Activated T-cell treated with anti-CD3 and anti-CD28 coated beads, Interleukin-2, amount 50 U/mL, for 72 hours (primary cell): Measurements from ENCODE around the gene OPCML. TPM values are rescaled to one million over a fixed set of nuclear protein-coding genes. Genes with fewer than 3 reads are reported as not detected.

ENCODE experiments used
- ATAC-seq, 2 donors: fragments of 150-1000 bp; cut with Tn5 transposase; replicated peaks in 1 of 2; 2 replicates each; pipeline ENCODE4 v1.10.0; 2021; ENCODE audit warnings: moderate library complexity in 2 of 2, mild to moderate bottlenecking in 1 of 2
- DNase-seq, 2 donors: peaks; one replicate each; pipeline ENCODE4 v3.0.0; 2021 to 2022; ENCODE audit warnings: mixed read lengths in 1 of 2
- H3K27ac Mint-ChIP-seq: one replicate; pipeline ENCODE4 v1.8.0; 2022; ENCODE audit warnings: mild to moderate bottlenecking, moderate library complexity, mixed read lengths
- H3K27me3 Mint-ChIP-seq: one replicate; pipeline ENCODE4 v1.8.0; 2022; ENCODE audit warnings: low read depth, mixed read lengths
- H3K36me3 Mint-ChIP-seq, 2 donors: one replicate each; pipeline ENCODE4 v1.8.0; 2022; ENCODE audit warnings: mixed read lengths in 2 of 2, mild to moderate bottlenecking in 1 of 2; ENCODE audit not compliant: insufficient read depth in 2 of 2
- H3K4me1 Mint-ChIP-seq: one replicate; pipeline ENCODE4 v1.8.0; 2022; ENCODE audit warnings: low read depth, mixed read lengths
- H3K4me3 Mint-ChIP-seq, 2 donors: one replicate each; pipeline ENCODE4 v1.8.0; 2022; ENCODE audit warnings: mild to moderate bottlenecking in 2 of 2, mixed read lengths in 2 of 2, moderate library complexity in 2 of 2
- H3K9me3 Mint-ChIP-seq, 2 donors: one replicate each; pipeline ENCODE4 v1.8.0; 2022; ENCODE audit warnings: mixed read lengths in 2 of 2
- total RNA-seq, 2 donors: library from RNA; stranded (reverse); gene quantifications; one replicate each; pipeline ENCODE4 v1.2.3, GENCODE V29; 2022

The OPCML gene
- total RNA-seq, 2 donors from 2014 or later: not detected

DNA sequence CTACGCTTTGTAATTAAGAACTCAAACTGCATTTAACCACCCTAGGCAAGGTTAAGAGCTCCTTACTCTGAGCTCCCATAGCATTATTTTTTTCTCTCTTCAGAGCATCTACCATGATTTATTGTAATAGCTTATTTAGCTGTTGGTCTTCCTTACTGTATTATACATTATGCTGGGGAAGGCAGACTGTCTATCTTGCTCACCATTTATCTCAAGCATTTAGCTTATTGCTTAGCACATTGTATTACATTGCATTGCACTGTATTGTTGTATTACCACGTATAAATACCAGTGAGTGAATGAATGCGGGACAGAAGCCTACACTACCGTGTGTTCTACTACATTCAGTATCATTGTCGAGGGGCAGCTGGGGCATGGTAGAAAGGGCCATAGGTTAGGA, 324.3 kb downstream of the OPCML start:
- Mint-ChIP-seq H3K4me1 (no peaks in the 10 kb centered on the region), H3K9me3 (peaks cover 0 to 5% of the 10 kb centered on the region in 2 donors), H3K27ac (no peak overlapping the region), H3K27me3 (no peaks in the 10 kb centered on the region), H3K4me3 (no peak overlapping the region), H3K36me3 (no peaks in the 10 kb centered on the region)
- ATAC-seq: no peak
- no peak for DNase-seq

DNA sequence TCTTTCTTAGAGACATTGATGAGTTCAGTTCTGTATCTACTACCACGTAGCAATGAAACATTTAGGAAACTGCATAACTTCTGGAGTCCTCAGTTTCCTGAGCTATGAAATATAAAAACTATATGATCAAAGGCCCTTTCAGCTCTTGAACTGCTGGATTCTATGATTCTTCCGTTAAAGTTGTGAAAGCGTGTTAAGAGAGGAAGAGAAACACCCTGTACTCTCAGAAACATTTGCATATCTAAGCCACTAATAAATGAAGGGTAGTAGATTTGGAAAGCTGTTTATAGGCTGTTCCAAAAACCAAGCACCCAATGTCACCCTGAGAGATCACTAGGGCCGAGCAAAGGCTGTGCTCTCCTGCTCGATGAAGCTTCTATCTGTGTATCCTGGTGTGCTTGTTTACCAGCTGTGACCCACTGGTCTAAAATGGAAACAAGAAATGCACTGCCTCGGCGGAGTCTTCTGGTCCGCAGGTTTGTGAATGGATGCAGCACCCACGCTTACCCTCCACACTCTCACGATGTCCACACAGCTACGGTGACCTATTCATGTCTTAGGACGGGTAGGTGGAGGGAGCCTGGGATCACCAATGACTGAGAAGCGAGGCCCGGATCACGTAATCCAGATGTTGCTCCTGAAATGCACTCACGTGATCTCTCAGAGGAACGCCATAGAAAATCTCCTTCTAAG, 325.8 kb downstream of the OPCML start:
- Mint-ChIP-seq H3K27me3 (no peaks in the 10 kb centered on the region), H3K27ac (no peak overlapping the region), H3K36me3 (no peaks in the 10 kb centered on the region), H3K4me3 (no peak overlapping the region), H3K9me3 (peaks cover 0 to 3% of the 10 kb centered on the region in 2 donors), H3K4me1 (no peaks in the 10 kb centered on the region)
- ATAC-seq: no peak
- DNase-seq: no peak

DNA sequence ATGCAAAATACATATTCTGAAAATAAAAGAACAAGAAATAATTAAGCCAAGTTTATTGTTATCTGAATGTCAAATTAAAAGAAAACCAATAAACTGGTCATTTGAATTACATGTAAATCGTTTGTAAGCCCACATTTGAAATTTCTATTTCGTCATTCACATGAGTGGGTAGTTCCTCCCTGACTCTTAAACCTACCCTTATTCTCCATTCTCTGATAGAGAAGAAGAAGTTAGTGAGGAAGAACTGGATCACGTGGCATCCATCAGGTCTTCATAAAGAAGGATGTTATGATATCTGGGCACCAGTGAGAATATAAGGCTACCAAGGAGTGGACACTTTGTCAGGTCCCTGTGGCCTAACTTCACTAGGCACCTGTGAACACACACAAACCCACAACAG, 328.1 kb downstream of the OPCML start:
- Mint-ChIP-seq H3K36me3 (no peaks in the 10 kb centered on the region), H3K4me1 (no peaks in the 10 kb centered on the region), H3K27me3 (no peaks in the 10 kb centered on the region), H3K4me3 (no peak overlapping the region), H3K9me3 (peaks cover 0 to 3% of the 10 kb centered on the region in 2 donors), H3K27ac (no peak overlapping the region)
- no peak for ATAC-seq
- DNase-seq: no peak

DNA sequence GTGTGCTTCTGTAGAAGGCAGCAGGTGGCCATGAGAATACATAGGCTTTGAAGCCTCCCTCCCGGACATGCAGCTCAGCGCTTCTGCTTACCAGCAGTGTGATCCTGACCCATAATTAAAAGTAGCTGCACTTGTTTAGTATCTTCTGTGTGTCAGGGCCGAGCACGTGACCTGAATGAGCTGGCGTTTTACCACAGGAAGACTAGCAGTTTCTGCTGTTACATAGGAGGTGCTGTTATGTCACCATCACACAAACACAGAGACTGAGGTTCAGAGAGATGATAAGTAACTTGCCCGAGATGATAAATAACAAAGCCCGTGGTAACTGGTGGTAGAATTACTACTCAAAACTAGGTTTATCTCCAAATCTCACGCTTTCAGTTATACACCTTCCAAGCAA, 329.5 kb downstream of the OPCML start:
- ATAC-seq (no peak), DNase-seq (no peak)
- Mint-ChIP-seq H3K9me3 (peaks cover 0 to under 1% of the 10 kb centered on the region in 2 donors), H3K4me1 (no peaks in the 10 kb centered on the region), H3K36me3 (no peaks in the 10 kb centered on the region), H3K4me3 (no peak overlapping the region), H3K27ac (no peak overlapping the region), H3K27me3 (no peaks in the 10 kb centered on the region)

DNA sequence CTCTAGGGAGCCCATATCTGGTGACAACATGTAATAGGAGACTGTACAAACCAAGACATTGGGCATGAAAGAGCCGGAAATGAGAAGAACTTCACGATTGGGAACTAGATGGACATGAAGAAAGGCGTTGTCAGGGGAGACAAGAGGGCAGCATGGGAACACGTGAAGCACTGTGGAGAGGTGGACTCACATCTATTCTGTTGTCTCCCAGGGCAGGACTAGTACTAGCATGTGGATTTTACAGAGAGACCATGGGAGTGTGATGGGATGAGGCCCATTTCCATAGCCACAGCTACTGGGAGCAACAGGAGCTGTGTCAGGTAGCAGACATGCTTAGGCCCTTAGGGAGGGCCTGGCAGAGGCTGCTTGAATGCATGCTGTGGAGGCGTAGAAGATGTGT, 333.9 kb downstream of the OPCML start:
- Mint-ChIP-seq H3K27me3 (peaks cover 8% of the 10 kb centered on the region), H3K4me3 (no peak overlapping the region), H3K27ac (no peak overlapping the region), H3K36me3 (no peaks in the 10 kb centered on the region), H3K4me1 (no peaks in the 10 kb centered on the region), H3K9me3 (no peaks in the 10 kb centered on the region)
- DNase-seq (no peak), ATAC-seq (no peak)

DNA sequence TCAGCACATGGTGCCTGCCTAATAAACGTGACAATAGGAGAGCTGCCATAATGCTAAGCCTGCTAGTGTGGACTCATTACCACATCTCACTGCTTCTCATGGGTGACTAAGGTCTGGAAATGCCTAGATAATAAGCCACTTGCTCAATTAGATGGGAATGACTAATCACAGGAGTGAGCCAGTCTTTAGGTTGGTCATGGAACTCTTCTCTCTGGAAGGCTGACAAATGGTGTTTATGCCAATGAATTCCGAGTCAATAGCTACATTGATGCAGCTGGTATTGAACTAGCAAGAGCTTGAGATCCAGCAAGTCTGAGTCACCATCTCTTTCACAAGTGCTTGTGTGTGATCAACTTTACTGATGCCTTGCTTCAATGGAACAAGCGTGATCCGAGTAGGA, 334.9 kb downstream of the OPCML start:
- Mint-ChIP-seq H3K4me1 (no peaks in the 10 kb centered on the region), H3K4me3 (no peak overlapping the region), H3K36me3 (no peaks in the 10 kb centered on the region), H3K27ac (no peak overlapping the region), H3K27me3 (peaks cover 8% of the 10 kb centered on the region), H3K9me3 (no peaks in the 10 kb centered on the region)
- ATAC-seq (no peak), DNase-seq (no peak)

DNA sequence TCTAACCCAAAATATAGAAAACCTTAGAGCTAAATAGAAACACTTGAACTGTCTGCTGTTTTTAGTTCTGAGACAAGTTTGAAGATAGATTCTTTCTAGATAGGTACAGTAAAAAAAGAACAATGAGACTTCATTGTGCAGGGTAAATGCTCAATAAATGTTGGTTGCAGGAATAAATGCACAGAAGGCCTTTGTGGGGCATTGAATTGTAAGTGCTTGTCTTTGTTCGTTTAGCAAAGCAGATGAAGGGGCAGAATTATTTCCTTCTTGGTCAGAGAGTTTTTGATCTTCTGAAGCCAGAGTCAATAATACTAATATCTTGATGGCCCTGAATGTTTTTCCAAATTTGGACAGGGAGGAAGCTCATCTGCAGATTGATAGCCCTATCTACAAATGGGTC, 340.4 kb downstream of the OPCML start:
- Mint-ChIP-seq H3K27me3 (peaks cover 8% of the 10 kb centered on the region), H3K36me3 (no peaks in the 10 kb centered on the region), H3K27ac (no peak overlapping the region), H3K4me1 (no peaks in the 10 kb centered on the region), H3K9me3 (no peaks in the 10 kb centered on the region), H3K4me3 (no peak overlapping the region)
- ATAC-seq (no peak), DNase-seq (no peak)

DNA sequence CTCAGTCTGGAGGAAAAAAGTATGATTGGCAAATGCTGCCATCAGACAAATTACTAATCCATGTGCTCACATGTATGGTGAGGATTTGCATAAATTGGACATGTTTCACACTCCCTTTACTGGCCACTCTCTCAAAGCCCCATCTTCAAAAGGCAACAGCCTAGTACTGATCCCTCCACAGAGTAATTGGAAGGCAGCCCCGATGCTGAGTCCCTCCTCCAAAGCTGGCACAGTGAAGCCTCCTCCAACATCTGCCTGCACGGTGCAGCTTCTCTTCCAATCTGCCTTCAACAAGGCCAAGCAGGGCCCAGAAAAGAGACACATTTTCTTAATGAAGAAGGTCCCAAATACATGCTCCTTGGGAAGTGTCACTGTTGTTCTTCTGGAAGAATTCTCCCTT, 350.6 kb downstream of the OPCML start:
- Mint-ChIP-seq H3K36me3 (no peaks in the 10 kb centered on the region), H3K27ac (no peak overlapping the region)

DNA sequence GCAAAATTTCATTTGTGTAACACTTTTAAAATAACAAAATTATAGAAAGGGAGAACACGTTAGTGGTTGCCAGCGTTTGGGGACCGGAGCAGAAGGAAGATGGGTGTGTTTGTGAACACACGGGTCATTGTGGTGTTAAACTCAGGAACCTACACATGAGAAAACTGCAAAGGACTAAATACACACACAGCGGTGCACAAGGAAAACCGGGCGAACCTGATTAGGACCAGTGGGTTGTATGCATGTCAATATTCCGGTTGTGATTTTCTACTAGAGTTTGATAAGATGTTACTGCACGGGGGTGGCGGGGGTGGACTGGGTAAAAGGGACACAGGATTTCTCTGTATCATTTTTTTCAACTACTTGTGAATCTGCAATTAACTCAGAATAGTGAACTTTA, 351.2 kb downstream of the OPCML start:
- no peak overlapping the region for H3K4me3 Mint-ChIP-seq
- H3K27ac Mint-ChIP-seq: no peak overlapping the region
- H3K27me3 Mint-ChIP-seq: no peaks in the 10 kb centered on the region
- H3K9me3 Mint-ChIP-seq: no peaks in the 10 kb centered on the region
- no peaks in the 10 kb centered on the region for H3K36me3 Mint-ChIP-seq
- no peaks in the 10 kb centered on the region for H3K4me1 Mint-ChIP-seq
- no peak for ATAC-seq
- DNase-seq: no peak

More for the DNA sequence above, 350.6 kb downstream of the OPCML start:
- Mint-ChIP-seq H3K27me3 (no peaks in the 10 kb centered on the region), H3K4me3 (no peak overlapping the region), H3K9me3 (no peaks in the 10 kb centered on the region), H3K4me1 (no peaks in the 10 kb centered on the region)
- ATAC-seq: no peak
- no peak for DNase-seq

DNA sequence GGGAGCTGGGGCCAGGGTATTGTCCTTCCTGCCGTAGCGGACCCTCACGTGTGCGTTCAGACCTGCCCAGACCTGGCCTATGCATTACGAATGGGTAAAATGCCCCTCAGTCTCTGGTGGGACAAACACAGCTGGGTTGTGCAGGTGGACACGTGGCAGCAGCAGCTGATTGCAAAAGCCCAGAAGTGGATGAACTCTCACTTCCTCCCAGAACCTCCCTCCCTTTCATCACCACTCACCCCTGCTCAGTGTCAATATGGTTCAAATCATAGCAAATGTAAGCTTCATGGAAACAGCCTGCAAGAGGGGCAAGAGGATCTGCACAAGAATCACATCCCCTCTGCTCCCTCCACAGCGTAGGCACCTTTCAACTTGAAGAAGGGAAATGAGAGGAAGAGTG, 352.1 kb downstream of the OPCML start:
- H3K27ac Mint-ChIP-seq: no peak overlapping the region
- H3K4me1 Mint-ChIP-seq: no peaks in the 10 kb centered on the region
- H3K27me3 Mint-ChIP-seq: no peaks in the 10 kb centered on the region
- no peak for ATAC-seq
- DNase-seq: no peak
- no peak overlapping the region for H3K4me3 Mint-ChIP-seq
- H3K36me3 Mint-ChIP-seq: no peaks in the 10 kb centered on the region
- no peaks in the 10 kb centered on the region for H3K9me3 Mint-ChIP-seq

DNA sequence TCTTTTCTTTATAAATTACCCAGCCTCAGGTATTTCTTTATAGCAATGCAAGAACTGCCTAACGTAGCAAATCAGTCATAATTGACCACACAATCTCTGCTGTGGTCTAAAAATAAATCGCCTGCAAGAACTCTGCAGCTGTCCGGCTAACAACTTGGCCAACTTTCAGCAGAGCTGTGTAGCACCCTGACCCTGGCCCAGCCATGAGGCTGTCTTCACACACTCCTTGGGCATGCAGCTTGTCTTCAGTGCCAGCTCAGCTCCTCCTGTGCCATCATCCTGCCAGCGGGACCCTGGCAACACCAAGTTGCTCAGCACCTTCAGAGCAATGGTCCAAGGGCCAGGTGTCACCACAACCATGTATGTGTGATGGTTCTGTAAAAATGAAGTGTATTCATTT, 355.6 kb downstream of the OPCML start:
- Mint-ChIP-seq H3K36me3 (no peaks in the 10 kb centered on the region), H3K4me3 (no peak overlapping the region), H3K9me3 (no peaks in the 10 kb centered on the region), H3K4me1 (no peaks in the 10 kb centered on the region), H3K27me3 (no peaks in the 10 kb centered on the region), H3K27ac (no peak overlapping the region)
- ATAC-seq: no peak
- DNase-seq: no peak

DNA sequence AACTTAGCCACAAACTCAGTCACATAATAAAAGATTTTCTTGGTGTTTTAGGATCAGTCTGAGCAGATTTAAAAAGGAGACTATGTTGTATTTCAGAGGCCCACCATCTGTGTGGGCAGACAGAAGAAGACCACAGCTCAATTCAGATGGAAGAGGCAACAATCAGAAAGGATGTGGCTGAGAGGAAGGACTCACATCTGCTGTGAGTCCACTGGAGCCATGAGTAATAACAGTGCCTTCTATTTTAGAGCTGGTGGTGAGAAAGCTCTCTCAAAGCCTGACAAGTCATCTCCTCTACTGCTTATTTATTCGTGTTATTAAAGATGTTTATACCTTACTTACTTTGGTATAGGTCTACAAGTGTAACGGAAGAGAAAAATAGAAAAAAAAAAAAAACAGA, 357.2 kb downstream of the OPCML start:
- Mint-ChIP-seq H3K27me3 (no peaks in the 10 kb centered on the region), H3K36me3 (no peaks in the 10 kb centered on the region), H3K9me3 (no peaks in the 10 kb centered on the region), H3K4me3 (no peak overlapping the region), H3K4me1 (no peaks in the 10 kb centered on the region), H3K27ac (no peak overlapping the region)
- ATAC-seq (no peak), DNase-seq (no peak)

DNA sequence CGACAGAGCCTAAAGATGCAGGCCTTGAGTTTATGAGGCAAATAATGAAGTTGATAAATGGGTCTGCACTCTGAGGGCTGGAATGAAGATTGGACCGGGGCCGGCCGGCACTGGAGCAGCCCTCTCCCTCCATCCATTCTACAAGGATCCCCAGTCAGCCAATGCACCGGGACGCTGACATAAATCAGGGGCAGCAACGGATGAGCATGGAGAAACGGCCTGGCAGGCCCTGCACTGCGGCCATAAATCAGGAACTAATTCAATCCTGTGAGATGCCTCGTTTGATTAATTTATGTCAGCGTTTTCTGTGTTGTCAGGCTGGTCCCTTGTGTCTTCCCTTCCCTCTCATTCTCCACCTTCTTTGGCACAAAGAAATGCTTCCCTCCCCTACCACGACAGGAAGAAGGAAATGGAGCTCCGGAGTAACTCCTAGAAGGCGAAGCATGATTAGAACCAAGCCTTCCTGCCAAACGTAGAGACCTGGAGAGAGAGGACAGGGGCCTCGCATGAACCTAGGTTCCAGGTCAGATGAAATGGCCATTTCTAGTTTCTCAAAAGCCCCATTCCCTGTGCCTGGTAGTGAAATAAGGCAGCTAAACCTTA, 358.4 kb downstream of the OPCML start:
- no peaks in the 10 kb centered on the region for H3K4me1 Mint-ChIP-seq
- H3K9me3 Mint-ChIP-seq: no peaks in the 10 kb centered on the region
- no peaks in the 10 kb centered on the region for H3K36me3 Mint-ChIP-seq
- no peaks in the 10 kb centered on the region for H3K27me3 Mint-ChIP-seq
- no peak for ATAC-seq
- no peak for DNase-seq
- H3K4me3 Mint-ChIP-seq: no peak overlapping the region
- H3K27ac Mint-ChIP-seq: no peak overlapping the region

DNA sequence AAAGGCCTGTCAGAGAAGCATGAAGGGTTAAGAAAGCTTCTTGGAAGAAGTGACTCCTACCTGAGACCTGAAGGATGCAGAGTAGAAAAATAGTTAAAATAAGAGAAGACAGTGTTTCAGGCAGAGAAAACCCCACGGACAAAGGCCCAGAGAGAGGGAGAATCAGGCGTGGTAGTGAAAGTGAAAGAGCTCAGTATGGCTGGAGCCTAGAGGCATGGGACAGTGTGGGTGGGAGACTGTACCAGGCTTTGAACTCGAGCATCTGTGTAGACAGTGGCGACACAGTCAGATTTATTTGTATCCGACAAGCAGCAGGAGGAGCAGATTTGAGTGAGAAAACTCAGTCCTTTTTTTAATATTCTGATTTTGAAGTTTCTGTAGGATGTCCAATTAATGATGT, 360.0 kb downstream of the OPCML start:
- Mint-ChIP-seq H3K27ac (no peak overlapping the region), H3K27me3 (peaks cover 7% of the 10 kb centered on the region), H3K36me3 (no peaks in the 10 kb centered on the region), H3K4me1 (no peaks in the 10 kb centered on the region), H3K9me3 (peaks cover 0 to 2% of the 10 kb centered on the region in 2 donors), H3K4me3 (no peak overlapping the region)
- DNase-seq: no peak
- no peak for ATAC-seq
